ENCODE measurements around the gene RASAL2.

- TF ChIP-seq KLF16 (IDR thresholded peaks at IDR 0.05) (no peak), ZNF586 (CRISPR knock-in tag; conservative IDR thresholded peaks at IDR 0.05) (no peak), KAT7 (CRISPR knock-in tag; IDR thresholded peaks at IDR 0.05; ENCODE audit: borderline replicate concordance) (no peak), EP300 (IDR thresholded peaks at IDR 0.05; ENCODE audit: low read length) (no peak), CTCF (IDR thresholded peaks at IDR 0.05 in 2 of 3, conservative IDR thresholded peaks at IDR 0.05 in 1 of 3; ENCODE audit: insufficient read depth in 2 of 3, low read depth in 1 of 3, low read length in 3 of 3) (no peak), CBFB (CRISPR knock-in tag; IDR thresholded peaks at IDR 0.05) (no peak), ZHX1 (conservative IDR thresholded peaks at IDR 0.05; ENCODE audit: low read length) (no peak), ZFP30 (CRISPR knock-in tag; IDR thresholded peaks at IDR 0.05; ENCODE audit: borderline replicate concordance) (no peak), HNRNPUL1 (IDR thresholded peaks at IDR 0.05; ENCODE audit: low read length) (no peak), ZNF197 (CRISPR knock-in tag; IDR thresholded peaks at IDR 0.05; ENCODE audit: low read depth) (no peak)
- TF ChIP-seq, protein P1, sequence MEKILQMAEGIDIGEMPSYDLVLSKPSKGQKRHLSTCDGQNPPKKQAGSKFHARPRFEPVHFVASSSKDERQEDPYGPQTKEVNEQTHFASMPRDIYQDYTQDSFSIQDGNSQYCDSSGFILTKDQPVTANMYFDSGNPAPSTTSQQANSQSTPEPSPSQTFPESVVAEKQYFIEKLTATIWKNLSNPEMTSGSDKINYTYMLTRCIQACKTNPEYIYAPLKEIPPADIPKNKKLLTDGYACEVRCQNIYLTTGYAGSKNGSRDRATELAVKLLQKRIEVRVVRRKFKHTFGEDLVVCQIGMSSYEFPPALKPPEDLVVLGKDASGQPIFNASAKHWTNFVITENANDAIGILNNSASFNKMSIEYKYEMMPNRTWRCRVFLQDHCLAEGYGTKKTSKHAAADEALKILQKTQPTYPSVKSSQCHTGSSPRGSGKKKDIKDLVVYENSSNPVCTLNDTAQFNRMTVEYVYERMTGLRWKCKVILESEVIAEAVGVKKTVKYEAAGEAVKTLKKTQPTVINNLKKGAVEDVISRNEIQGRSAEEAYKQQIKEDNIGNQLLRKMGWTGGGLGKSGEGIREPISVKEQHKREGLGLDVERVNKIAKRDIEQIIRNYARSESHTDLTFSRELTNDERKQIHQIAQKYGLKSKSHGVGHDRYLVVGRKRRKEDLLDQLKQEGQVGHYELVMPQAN (IDR thresholded peaks at IDR 0.05; ENCODE audit: borderline replicate concordance) = no peak
- TF ChIP-seq, protein P2, sequence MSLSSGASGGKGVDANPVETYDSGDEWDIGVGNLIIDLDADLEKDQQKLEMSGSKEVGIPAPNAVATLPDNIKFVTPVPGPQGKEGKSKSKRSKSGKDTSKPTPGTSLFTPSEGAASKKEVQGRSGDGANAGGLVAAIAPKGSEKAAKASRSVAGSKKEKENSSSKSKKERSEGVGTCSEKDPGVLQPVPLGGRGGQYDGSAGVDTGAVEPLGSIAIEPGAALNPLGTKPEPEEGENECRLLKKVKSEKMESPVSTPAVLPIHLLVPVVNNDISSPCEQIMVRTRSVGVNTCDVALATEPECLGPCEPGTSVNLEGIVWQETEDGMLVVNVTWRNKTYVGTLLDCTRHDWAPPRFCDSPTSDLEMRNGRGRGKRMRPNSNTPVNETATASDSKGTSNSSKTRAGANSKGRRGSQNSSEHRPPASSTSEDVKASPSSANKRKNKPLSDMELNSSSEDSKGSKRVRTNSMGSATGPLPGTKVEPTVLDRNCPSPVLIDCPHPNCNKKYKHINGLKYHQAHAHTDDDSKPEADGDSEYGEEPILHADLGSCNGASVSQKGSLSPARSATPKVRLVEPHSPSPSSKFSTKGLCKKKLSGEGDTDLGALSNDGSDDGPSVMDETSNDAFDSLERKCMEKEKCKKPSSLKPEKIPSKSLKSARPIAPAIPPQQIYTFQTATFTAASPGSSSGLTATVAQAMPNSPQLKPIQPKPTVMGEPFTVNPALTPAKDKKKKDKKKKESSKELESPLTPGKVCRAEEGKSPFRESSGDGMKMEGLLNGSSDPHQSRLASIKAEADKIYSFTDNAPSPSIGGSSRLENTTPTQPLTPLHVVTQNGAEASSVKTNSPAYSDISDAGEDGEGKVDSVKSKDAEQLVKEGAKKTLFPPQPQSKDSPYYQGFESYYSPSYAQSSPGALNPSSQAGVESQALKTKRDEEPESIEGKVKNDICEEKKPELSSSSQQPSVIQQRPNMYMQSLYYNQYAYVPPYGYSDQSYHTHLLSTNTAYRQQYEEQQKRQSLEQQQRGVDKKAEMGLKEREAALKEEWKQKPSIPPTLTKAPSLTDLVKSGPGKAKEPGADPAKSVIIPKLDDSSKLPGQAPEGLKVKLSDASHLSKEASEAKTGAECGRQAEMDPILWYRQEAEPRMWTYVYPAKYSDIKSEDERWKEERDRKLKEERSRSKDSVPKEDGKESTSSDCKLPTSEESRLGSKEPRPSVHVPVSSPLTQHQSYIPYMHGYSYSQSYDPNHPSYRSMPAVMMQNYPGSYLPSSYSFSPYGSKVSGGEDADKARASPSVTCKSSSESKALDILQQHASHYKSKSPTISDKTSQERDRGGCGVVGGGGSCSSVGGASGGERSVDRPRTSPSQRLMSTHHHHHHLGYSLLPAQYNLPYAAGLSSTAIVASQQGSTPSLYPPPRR (CRISPR knock-in tag; IDR thresholded peaks at IDR 0.05; ENCODE audit: borderline replicate concordance) = no peak
Observed at GRCh38 chr1:178438432-178438831, 344.5 kb downstream of the RASAL2 start.

Data from K562 (cell line).